ENCODE results near the gene SOAT1. TPM values are rescaled to one million over a fixed set of nuclear protein-coding genes. Genes with fewer than 3 reads are reported as not detected.

SOAT1 gene
- polyA plus RNA-seq, 1 of the 3 experiments (the other 2 are of a cell fraction), result 8.1 TPM

DNA sequence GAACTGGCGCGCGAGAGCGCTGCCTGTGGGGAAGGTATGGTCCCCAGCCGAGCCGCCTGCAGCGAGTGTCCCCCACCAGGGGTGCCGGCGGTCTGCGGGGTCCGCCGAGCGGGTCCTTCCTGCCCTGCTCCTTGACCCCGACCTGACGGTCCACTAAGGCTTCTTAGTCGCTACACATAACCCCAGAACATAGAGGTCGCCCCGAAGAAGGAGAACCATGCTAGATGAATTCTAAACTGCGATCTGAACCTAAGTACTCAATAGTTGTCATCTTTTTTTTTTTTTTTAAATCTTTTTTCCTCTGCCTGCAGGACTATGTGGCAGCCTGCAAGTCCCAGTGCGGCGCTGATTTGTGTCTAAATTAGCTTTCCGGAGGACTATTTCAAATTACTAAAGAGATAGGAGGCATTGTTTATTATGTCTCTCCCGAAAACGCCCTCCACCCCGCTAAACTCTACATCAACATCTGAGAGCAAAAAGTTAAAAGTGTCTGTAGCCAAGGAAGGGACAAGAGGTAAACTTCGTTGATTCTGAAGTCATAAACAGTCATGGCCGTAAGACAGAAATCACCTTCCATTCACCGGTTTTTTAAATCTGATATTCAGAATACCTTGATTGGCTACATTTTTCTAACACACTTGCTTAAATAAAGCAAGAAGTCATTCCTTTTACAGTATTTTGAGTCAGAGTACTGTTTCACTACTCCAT lies 72.7 kb downstream of the SOAT1 start:
- 0 out of 4 replicates have a peak, but pooled peaks cover 0 to 4% of the 10 kb centered on the region in 2 experiments for H3K4me1 ChIP-seq (ENCODE audit: control insufficient read depth in 1 of 2, insufficient read depth in 2 of 2, low read depth in 1 of 2, low read length in 1 of 2)
- no peaks in the 10 kb centered on the region for H3K27me3 ChIP-seq (ENCODE audit: insufficient read depth)
- H3K9me3 ChIP-seq, result no peaks in the 10 kb centered on the region
- POLR2A ChIA-PET, result interaction anchor here (1.3 kb wide), 1 partner anchor 73 kb away, joined by 8 read pairs; the partner anchor contains the start of gene SOAT1
- peak overlapping the region; percentile 80 for H3K4me2 ChIP-seq
- peak overlapping the region; percentile 100 for H2AFZ ChIP-seq (ENCODE audit: low read depth)
- WGBS (ENCODE audit: low lambda C conversion rate), result 18% methylated on average over 19 of the region's 28 CpGs
- no peaks in the 10 kb centered on the region for H3K36me3 ChIP-seq (replicated peaks in 1 of 2; ENCODE audit: control insufficient read depth in 1 of 2, insufficient read depth in 2 of 2, low read length in 1 of 2)
- CTCF ChIA-PET, result interaction anchor here (0.7 to 1.2 kb wide), 3 partner anchors 115 to 1246 kb away, joined by 3 to 6 read pairs (median 4); no protein-coding TSS in a partner anchor
- H3F3A ChIP-seq (replicated peaks; ENCODE audit: insufficient read depth), result peaks cover 9% of the 10 kb centered on the region
- H3K9ac ChIP-seq, result peak overlapping the region; percentile 91
- H3K9me2 ChIP-seq, result no peaks in the 10 kb centered on the region
- no peaks in the 10 kb centered on the region for H4K20me1 ChIP-seq (ENCODE audit: insufficient read depth)
- H3K4me3 ChIP-seq (ENCODE audit: low read depth in 2 of 2, low read length in 1 of 2), result peak overlapping the region; percentile 69
- TF ChIP-seq, protein P1, sequence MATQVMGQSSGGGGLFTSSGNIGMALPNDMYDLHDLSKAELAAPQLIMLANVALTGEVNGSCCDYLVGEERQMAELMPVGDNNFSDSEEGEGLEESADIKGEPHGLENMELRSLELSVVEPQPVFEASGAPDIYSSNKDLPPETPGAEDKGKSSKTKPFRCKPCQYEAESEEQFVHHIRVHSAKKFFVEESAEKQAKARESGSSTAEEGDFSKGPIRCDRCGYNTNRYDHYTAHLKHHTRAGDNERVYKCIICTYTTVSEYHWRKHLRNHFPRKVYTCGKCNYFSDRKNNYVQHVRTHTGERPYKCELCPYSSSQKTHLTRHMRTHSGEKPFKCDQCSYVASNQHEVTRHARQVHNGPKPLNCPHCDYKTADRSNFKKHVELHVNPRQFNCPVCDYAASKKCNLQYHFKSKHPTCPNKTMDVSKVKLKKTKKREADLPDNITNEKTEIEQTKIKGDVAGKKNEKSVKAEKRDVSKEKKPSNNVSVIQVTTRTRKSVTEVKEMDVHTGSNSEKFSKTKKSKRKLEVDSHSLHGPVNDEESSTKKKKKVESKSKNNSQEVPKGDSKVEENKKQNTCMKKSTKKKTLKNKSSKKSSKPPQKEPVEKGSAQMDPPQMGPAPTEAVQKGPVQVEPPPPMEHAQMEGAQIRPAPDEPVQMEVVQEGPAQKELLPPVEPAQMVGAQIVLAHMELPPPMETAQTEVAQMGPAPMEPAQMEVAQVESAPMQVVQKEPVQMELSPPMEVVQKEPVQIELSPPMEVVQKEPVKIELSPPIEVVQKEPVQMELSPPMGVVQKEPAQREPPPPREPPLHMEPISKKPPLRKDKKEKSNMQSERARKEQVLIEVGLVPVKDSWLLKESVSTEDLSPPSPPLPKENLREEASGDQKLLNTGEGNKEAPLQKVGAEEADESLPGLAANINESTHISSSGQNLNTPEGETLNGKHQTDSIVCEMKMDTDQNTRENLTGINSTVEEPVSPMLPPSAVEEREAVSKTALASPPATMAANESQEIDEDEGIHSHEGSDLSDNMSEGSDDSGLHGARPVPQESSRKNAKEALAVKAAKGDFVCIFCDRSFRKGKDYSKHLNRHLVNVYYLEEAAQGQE (IDR thresholded peaks at IDR 0.05; ENCODE audit: low read depth, low read length), result no peak
- TF ChIP-seq EZH2phosphoT487 (IDR thresholded peaks at IDR 0.05; ENCODE audit: borderline replicate concordance, low read depth) (no peak), TAF1 (IDR thresholded peaks at IDR 0.05; ENCODE audit: borderline replicate concordance, low read depth, low read length) (no peak), SMC3 (IDR thresholded peaks at IDR 0.05; ENCODE audit: low read depth, low read length) (no peak), TCF12 (IDR thresholded peaks at IDR 0.05) (no peak), PBX3 (IDR thresholded peaks at IDR 0.05) (no peak), TEAD4 (IDR thresholded peaks at IDR 0.05; ENCODE audit: borderline replicate concordance, insufficient read depth) (no peak), SIN3A (IDR thresholded peaks at IDR 0.05; ENCODE audit: borderline replicate concordance, low read depth, low read length) (no peak; the same call in 1 of the 2 replicates), RCOR1 (IDR thresholded peaks at IDR 0.05; ENCODE audit: low read length) (no peak), CHD2 (IDR thresholded peaks at IDR 0.05; ENCODE audit: low read length, partially characterized antibody) (no peak), GABPA (IDR thresholded peaks at IDR 0.05; ENCODE audit: low read depth) (no peak), USF1 (IDR thresholded peaks at IDR 0.05; ENCODE audit: borderline replicate concordance, low read depth) (no peak), POLR2AphosphoS5 (IDR thresholded peaks at IDR 0.05; ENCODE audit: low read depth, low read length) (no peak), RAD21 (IDR thresholded peaks at IDR 0.05; ENCODE audit: low read length) (no peak), GATA2 (CRISPR knock-in tag; IDR thresholded peaks at IDR 0.05) (no peak), JUND (IDR thresholded peaks at IDR 0.05) (no peak), MEF2A (IDR thresholded peaks at IDR 0.05; ENCODE audit: borderline replicate concordance, low read depth) (no peak), EP300 (IDR thresholded peaks at IDR 0.05; ENCODE audit: borderline replicate concordance in 1 of 2, low read depth in 1 of 2, low read length in 1 of 2) (no peak)
- TF ChIP-seq, protein P2, sequence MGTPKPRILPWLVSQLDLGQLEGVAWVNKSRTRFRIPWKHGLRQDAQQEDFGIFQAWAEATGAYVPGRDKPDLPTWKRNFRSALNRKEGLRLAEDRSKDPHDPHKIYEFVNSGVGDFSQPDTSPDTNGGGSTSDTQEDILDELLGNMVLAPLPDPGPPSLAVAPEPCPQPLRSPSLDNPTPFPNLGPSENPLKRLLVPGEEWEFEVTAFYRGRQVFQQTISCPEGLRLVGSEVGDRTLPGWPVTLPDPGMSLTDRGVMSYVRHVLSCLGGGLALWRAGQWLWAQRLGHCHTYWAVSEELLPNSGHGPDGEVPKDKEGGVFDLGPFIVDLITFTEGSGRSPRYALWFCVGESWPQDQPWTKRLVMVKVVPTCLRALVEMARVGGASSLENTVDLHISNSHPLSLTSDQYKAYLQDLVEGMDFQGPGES (IDR thresholded peaks at IDR 0.05; ENCODE audit: low read depth, low read length), result no peak
- no peaks in the 10 kb centered on the region for H3K79me2 ChIP-seq (ENCODE audit: insufficient read depth)
- H3K27ac ChIP-seq (ENCODE audit: low read depth in 2 of 2, low read length in 1 of 2), result peak overlapping the region; percentile 91
- DNase-seq, result no peak

Measured in SK-N-SH (cell line).